NT2/D1 (cell line): ENCODE results near the gene GIPC1.

Experiments used
- DNase-seq: peaks from one replicate; pipeline ENCODE4 v3.0.0-alpha.2; 2011; ENCODE audit warnings: low read depth, low spot score
- H3K27me3 ChIP-seq: 2 replicates; pipeline ENCODE4 v1.6.0; 2011; ENCODE audit warnings: mild to moderate bottlenecking; ENCODE audit not compliant: insufficient read length, insufficient read depth
- H3K36me3 ChIP-seq: 2 replicates; pipeline ENCODE4 v1.6.1; 2011; ENCODE audit warnings: mild to moderate bottlenecking, low read length, mixed read lengths; ENCODE audit not compliant: insufficient read depth, insufficient read length
- H3K4me1 ChIP-seq: 2 replicates; pipeline ENCODE4 v1.5.1; 2011; ENCODE audit not compliant: insufficient read depth, insufficient read length
- H3K4me3 ChIP-seq: 2 replicates; pipeline ENCODE4 v1.5.1; 2011; ENCODE audit warnings: low read depth; ENCODE audit not compliant: insufficient read length
- H3K9ac ChIP-seq: 2 replicates; pipeline ENCODE4 v1.6.0; 2011; ENCODE audit warnings: low read depth; ENCODE audit not compliant: insufficient read length
- H3K9me3 ChIP-seq: 2 replicates; pipeline ENCODE4 v1.5.1; 2011; ENCODE audit warnings: mild to moderate bottlenecking, low read length; ENCODE audit not compliant: insufficient read depth
- SUZ12 ChIP-seq: IDR thresholded peaks from 2 replicates; pipeline ENCODE4 v1.6.1; 2011; ENCODE audit not compliant: insufficient read length, insufficient read depth; ENCODE audit errors: extremely low read depth
- YY1 ChIP-seq: IDR thresholded peaks from 2 replicates; pipeline ENCODE4 v1.6.1; 2011; ENCODE audit not compliant: insufficient read length, insufficient read depth
- ZNF274 ChIP-seq: IDR thresholded peaks from 2 replicates; pipeline ENCODE4 v1.6.1; 2011; ENCODE audit warnings: mild to moderate bottlenecking, low read depth, low read length

The GIPC1 gene

GRCh38 chr19:14517840-14518505 lies 22.0 kb upstream of the GIPC1 start, which contains the start of gene DNAJB1:
Gene DNAJB1, minus strand, starts transcription at chr19:14518397. Its CDS starts 48 bp downstream, at chr19:14518349.
- Histone ChIP-seq H3K9ac (peak within 1 kb of the TSS; percentile 97), H3K27me3 (no peaks in the 10 kb centered on the region), H3K4me3 (peak within 1 kb of the TSS; percentile 94), H3K36me3 (peaks cover 39% of the 10 kb centered on the region), H3K9me3 (no peaks in the 10 kb centered on the region), H3K4me1 (peaks cover 9% of the 10 kb centered on the region)
- no peak for TF ChIP-seq ZNF274
- no peak for TF ChIP-seq SUZ12
- no peak for TF ChIP-seq YY1
- no peak for DNase-seq

DNA sequence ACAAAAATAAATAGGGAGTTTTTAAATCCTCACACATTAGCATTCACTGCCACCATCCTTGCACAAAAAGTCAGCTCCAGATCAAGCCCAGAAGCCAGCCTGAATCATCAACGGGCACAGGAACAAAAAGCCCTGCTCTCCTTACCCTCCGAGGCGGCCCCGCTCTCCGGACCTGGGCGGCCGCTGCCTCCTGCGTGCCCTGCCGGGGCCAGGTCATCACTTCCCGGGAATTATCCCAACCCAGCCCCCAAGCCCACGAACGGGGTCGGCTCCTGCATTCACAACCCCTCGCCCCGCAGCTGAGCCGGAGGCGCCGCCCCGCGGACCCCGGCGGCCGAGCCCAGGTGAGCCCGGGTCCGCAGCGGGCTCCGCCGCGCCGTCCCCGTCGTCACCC lies 21.5 kb upstream of the GIPC1 start:
- H3K27me3 ChIP-seq, result no peaks in the 10 kb centered on the region
- peak overlapping the region; percentile 97 for H3K9ac ChIP-seq
- DNase-seq, result no peak
- H3K4me1 ChIP-seq, result peaks cover 9% of the 10 kb centered on the region
- H3K36me3 ChIP-seq, result peaks cover 39% of the 10 kb centered on the region
- H3K9me3 ChIP-seq, result no peaks in the 10 kb centered on the region
- H3K4me3 ChIP-seq, result peak overlapping the region; percentile 94
- TF ChIP-seq SUZ12 (no peak), ZNF274 (no peak), YY1 (no peak)

DNA sequence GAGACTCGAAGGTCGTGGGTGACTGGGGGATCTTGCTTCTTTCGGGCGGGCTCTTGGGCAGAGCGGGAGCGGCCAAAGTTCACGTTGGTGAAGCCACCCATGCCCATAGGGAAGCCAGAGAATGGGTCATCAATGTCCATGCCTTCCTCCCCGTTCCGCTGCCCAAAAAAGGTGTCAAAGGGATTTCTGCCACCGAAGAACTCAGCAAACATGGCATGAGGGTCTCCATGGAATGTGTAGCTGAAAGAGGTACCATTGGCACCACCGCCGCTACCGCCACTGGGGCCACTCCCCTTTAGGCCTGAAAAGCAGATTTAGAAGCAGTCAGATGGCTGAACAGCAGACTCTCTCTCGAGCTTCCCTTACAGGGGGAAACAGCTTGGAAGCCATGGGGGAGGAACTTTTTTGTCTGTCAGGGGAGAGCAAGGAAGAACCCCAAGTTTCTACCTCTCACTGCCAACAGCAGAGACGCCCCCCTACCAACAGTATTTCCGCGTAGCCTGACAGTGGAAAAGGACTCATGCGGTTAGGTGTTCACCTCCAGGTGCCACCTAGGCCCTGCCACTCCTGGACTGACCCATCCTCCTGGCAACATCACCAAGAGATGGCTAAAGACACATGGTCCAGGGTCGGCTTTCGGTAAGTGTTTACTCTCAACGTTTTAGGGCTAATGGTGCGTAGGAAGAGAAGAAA lies 21.0 kb upstream of the GIPC1 start:
- H3K36me3 ChIP-seq, result peaks cover 39% of the 10 kb centered on the region

GRCh38 chr19:14516048-14516534 lies 20.2 kb upstream of the GIPC1 start:
- TF ChIP-seq ZNF274 (no peak), SUZ12 (no peak), YY1 (no peak)
- H3K9ac ChIP-seq, result peak overlapping the region; percentile 52
- peak overlapping the region; percentile 27 for H3K4me3 ChIP-seq

More for the DNA sequence above, 21.0 kb upstream of the GIPC1 start:
- TF ChIP-seq ZNF274 (no peak), SUZ12 (no peak), YY1 (no peak)
- no peak for DNase-seq
- Histone ChIP-seq H3K27me3 (no peaks in the 10 kb centered on the region), H3K4me3 (peak overlapping the region; percentile 94), H3K4me1 (peaks cover 9% of the 10 kb centered on the region), H3K9me3 (no peaks in the 10 kb centered on the region), H3K9ac (peak overlapping the region; percentile 97)

GRCh38 chr19:14515501-14516047 lies 19.6 kb upstream of the GIPC1 start:
- Histone ChIP-seq H3K4me1 (peaks cover 9% of the 10 kb centered on the region), H3K27me3 (no peaks in the 10 kb centered on the region), H3K36me3 (peaks cover 39% of the 10 kb centered on the region), H3K9ac (no peak overlapping the region), H3K9me3 (no peaks in the 10 kb centered on the region), H3K4me3 (peak overlapping the region; percentile 27)
- no peak for TF ChIP-seq ZNF274
- no peak for DNase-seq

More at GRCh38 chr19:14516048-14516534, 20.2 kb upstream of the GIPC1 start:
- Histone ChIP-seq H3K27me3 (no peaks in the 10 kb centered on the region), H3K9me3 (no peaks in the 10 kb centered on the region), H3K4me1 (peaks cover 9% of the 10 kb centered on the region), H3K36me3 (peaks cover 39% of the 10 kb centered on the region)
- no peak for DNase-seq

GRCh38 chr19:14514215-14514863 lies 18.4 kb upstream of the GIPC1 start:
- DNase-seq, result no peak
- TF ChIP-seq YY1, result no peak
- TF ChIP-seq SUZ12, result no peak
- no peak for TF ChIP-seq ZNF274
- Histone ChIP-seq H3K9me3 (no peaks in the 10 kb centered on the region), H3K4me1 (peaks cover 4% of the 10 kb centered on the region), H3K36me3 (peaks cover 39% of the 10 kb centered on the region), H3K4me3 (no peak overlapping the region), H3K9ac (no peak overlapping the region), H3K27me3 (no peaks in the 10 kb centered on the region)
